OCI-LY1 (cell line): Measurements from ENCODE around the gene IFNA13.
A peak's percentile ranks its signal among the peaks of the same experiment; 100 is the strongest.

ENCODE experiments used
- H2AFZ ChIP-seq: fragments of 200-600 bp; sonication (generic), shearing (Covaris generic); 2 replicates; pipeline ENCODE4 v1.6.0; 2014; ENCODE audit warnings: antibody characterized with exemption, mild to moderate bottlenecking, low read length
- H3F3A ChIP-seq: fragments of 200-600 bp; sonication (generic), shearing (Covaris generic); 2 replicates; pipeline ENCODE4 v1.6.0; 2014; ENCODE audit warnings: mild to moderate bottlenecking, antibody characterized with exemption, low read length, moderate library complexity; ENCODE audit not compliant: insufficient read depth
- H3K27ac ChIP-seq: fragments of 200-600 bp; sonication (generic); 2 replicates; pipeline ENCODE4 v1.5.1; 2014; ENCODE audit warnings: low read length, mixed run types, mild to moderate bottlenecking, low read depth; ENCODE audit not compliant: poor library complexity, severe bottlenecking
- H3K27me3 ChIP-seq: fragments of 200-600 bp; sonication (generic); 2 replicates; pipeline ENCODE4 v1.6.0; 2014; ENCODE audit warnings: antibody characterized with exemption, mild to moderate bottlenecking, low read length, moderate library complexity; ENCODE audit not compliant: insufficient read depth
- H3K36me3 ChIP-seq: fragments of 200-600 bp; sonication (generic); 2 replicates; pipeline ENCODE4 v1.6.1; 2014; ENCODE audit warnings: mild to moderate bottlenecking, antibody characterized with exemption, low read length, moderate library complexity, mixed read lengths; ENCODE audit not compliant: insufficient read depth
- H3K4me1 ChIP-seq: fragments of 200-600 bp; sonication (generic); 2 replicates; pipeline ENCODE4 v1.5.1; 2014; ENCODE audit warnings: mild to moderate bottlenecking, low read length, moderate library complexity; ENCODE audit not compliant: insufficient read depth, severe bottlenecking
- H3K4me2 ChIP-seq: fragments of 200-600 bp; sonication (generic), shearing (Covaris generic); 2 replicates; pipeline ENCODE4 v1.6.1; 2014; ENCODE audit warnings: low read length
- H3K4me3 ChIP-seq: fragments of 200-600 bp; sonication (generic); 2 replicates; pipeline ENCODE4 v1.5.1; 2014; ENCODE audit warnings: low read length, low read depth, mild to moderate bottlenecking, mixed read lengths; ENCODE audit not compliant: poor library complexity, severe bottlenecking
- H3K79me2 ChIP-seq: fragments of 200-600 bp; shearing (Covaris generic); 2 replicates; pipeline ENCODE4 v1.6.1; 2016; ENCODE audit warnings: mixed run types, low read length, mixed read lengths; ENCODE audit not compliant: insufficient read depth
- H3K9ac ChIP-seq: fragments of 200-600 bp; sonication (generic), shearing (Covaris generic); 2 replicates; pipeline ENCODE4 v1.6.1; 2014; ENCODE audit warnings: mild to moderate bottlenecking, low read length, mixed read lengths
- H3K9me2 ChIP-seq: fragments of 200-600 bp; sonication (generic), shearing (Covaris generic); 2 replicates; pipeline ENCODE4 v1.6.1; 2014; ENCODE audit warnings: low read depth, mild to moderate bottlenecking, low read length, mixed read lengths
- H3K9me3 ChIP-seq: fragments of 200-600 bp; shearing (Covaris generic); 2 replicates; pipeline ENCODE4 v1.6.1; 2014; ENCODE audit warnings: low read length, mixed read lengths
- H4K20me1 ChIP-seq: fragments of 200-600 bp; sonication (generic), shearing (Covaris generic); 2 replicates; pipeline ENCODE4 v1.6.0; 2016; ENCODE audit warnings: mild to moderate bottlenecking, low read length; ENCODE audit not compliant: insufficient read depth
- CTCF ChIP-seq: fragments of 200-600 bp; sonication (generic), shearing (Covaris generic); IDR thresholded peaks from 2 replicates; pipeline ENCODE4 v1.5.1; 2017; ENCODE audit warnings: mild to moderate bottlenecking, antibody characterized with exemption, low read length, moderate library complexity, mixed read lengths
- EZH2 ChIP-seq: fragments of 200-600 bp; sonication (generic), shearing (Covaris generic); IDR thresholded peaks from 2 replicates; pipeline ENCODE4 v1.8.0; 2017; ENCODE audit warnings: borderline replicate concordance, mixed run types, mild to moderate bottlenecking, antibody characterized with exemption, low read length, moderate library complexity, mixed read lengths

Gene IFNA13

GRCh38 chr9:21399956-21400355 is 32.1 kb upstream of the IFNA13 start:
- Histone ChIP-seq H4K20me1 (no peaks in the 10 kb centered on the region), H3K4me3 (no peak overlapping the region), H3K79me2 (no peaks in the 10 kb centered on the region), H2AFZ (no peak overlapping the region), H3K9ac (no peak overlapping the region), H3K27me3 (no peaks in the 10 kb centered on the region), H3K4me1 (no peaks in the 10 kb centered on the region), H3K36me3 (no peaks in the 10 kb centered on the region), H3F3A (no peaks in the 10 kb centered on the region), H3K4me2 (no peak overlapping the region), H3K9me3 (no peaks in the 10 kb centered on the region), H3K9me2 (no peaks in the 10 kb centered on the region), H3K27ac (no peak overlapping the region)
- TF ChIP-seq CTCF = no peak
- no peak for TF ChIP-seq EZH2

- H3K79me2 ChIP-seq = no peaks in the 10 kb centered on the region
- TF ChIP-seq EZH2 (no peak), CTCF (no peak)
- H3K27me3 ChIP-seq = no peaks in the 10 kb centered on the region
- no peak overlapping the region for H3K4me3 ChIP-seq
- H2AFZ ChIP-seq = no peak overlapping the region
- H3K27ac ChIP-seq = no peak overlapping the region
- no peaks in the 10 kb centered on the region for H3K9me2 ChIP-seq
- H3K4me2 ChIP-seq = no peak overlapping the region
- H3K9ac ChIP-seq = no peak overlapping the region
- H3K9me3 ChIP-seq = no peaks in the 10 kb centered on the region
- H4K20me1 ChIP-seq = no peaks in the 10 kb centered on the region
- H3K36me3 ChIP-seq = no peaks in the 10 kb centered on the region
- H3F3A ChIP-seq = no peaks in the 10 kb centered on the region
- no peaks in the 10 kb centered on the region for H3K4me1 ChIP-seq
Observed at GRCh38 chr9:21398955-21399489, 31.2 kb upstream of the IFNA13 start.

- Histone ChIP-seq H3K9me2 (no peaks in the 10 kb centered on the region), H4K20me1 (no peaks in the 10 kb centered on the region), H3K27me3 (no peaks in the 10 kb centered on the region), H3K4me2 (no peak overlapping the region; the same call in 1 of the 2 replicates), H3K79me2 (no peaks in the 10 kb centered on the region), H3K9ac (no peak overlapping the region), H2AFZ (no peak overlapping the region), H3F3A (no peaks in the 10 kb centered on the region), H3K9me3 (no peaks in the 10 kb centered on the region), H3K4me3 (no peak overlapping the region), H3K27ac (no peak overlapping the region), H3K36me3 (no peaks in the 10 kb centered on the region), H3K4me1 (no peaks in the 10 kb centered on the region)
- TF ChIP-seq EZH2 = no peak
- peak; percentile 82 for TF ChIP-seq CTCF
Observed at GRCh38 chr9:21395778-21396717, 28.2 kb upstream of the IFNA13 start.
